Measurements from ENCODE around the gene PINLYP.

GRCh38 chr19:43546581-43546980 is 29.0 kb upstream of the PINLYP start:
- no peak for TF ChIP-seq EP300 (IDR thresholded peaks at IDR 0.05; ENCODE audit: low read depth in 2 of 2, low read length in 2 of 2)
- TF ChIP-seq EP300 (CRISPR knock-in tag; IDR thresholded peaks at IDR 0.05; ENCODE audit: borderline replicate concordance) = no peak
- no peak for TF ChIP-seq NFKB2 (CRISPR knock-in tag; IDR thresholded peaks at IDR 0.05; ENCODE audit: borderline replicate concordance)
- TF ChIP-seq FLYWCH1 (CRISPR knock-in tag; IDR thresholded peaks at IDR 0.05) = no peak
- TF ChIP-seq RAD51 (IDR thresholded peaks at IDR 0.05; ENCODE audit: borderline replicate concordance) = no peak
- TF ChIP-seq USF2 (IDR thresholded peaks at IDR 0.05; ENCODE audit: low read depth, low read length) = no peak
- TF ChIP-seq USF2 (CRISPR knock-in tag; IDR thresholded peaks at IDR 0.05; ENCODE audit: borderline replicate concordance) = no peak
- TF ChIP-seq MTA1 (CRISPR knock-in tag; IDR thresholded peaks at IDR 0.05; ENCODE audit: borderline replicate concordance) = no peak
- no peak for TF ChIP-seq ZNF850 (CRISPR knock-in tag; conservative IDR thresholded peaks at IDR 0.05)
- no peak for TF ChIP-seq MYNN (CRISPR knock-in tag; IDR thresholded peaks at IDR 0.05; ENCODE audit: low read depth)
- no peak for TF ChIP-seq CEBPB (IDR thresholded peaks at IDR 0.05; ENCODE audit: borderline replicate concordance, low read depth, low read length)
- TF ChIP-seq TCF12 (IDR thresholded peaks at IDR 0.05) = no peak
- TF ChIP-seq TCF12 (CRISPR knock-in tag; IDR thresholded peaks at IDR 0.05) = no peak

All from HepG2 (cell line).